ENCODE measurements around the gene TAP2.
"Not testable (repeated sequence)": the region's sequence is repeated elsewhere in the genome, so short reads cannot be mapped to it uniquely, and the experiment has no call there.

Gene TAP2

GRCh38 chr6:32832535-32832934 lies 6.0 kb downstream of the TAP2 start:
- DNase-seq = no peak

- DNase-seq = no peak
Measured at GRCh38 chr6:32830936-32831335, 7.6 kb downstream of the TAP2 start.

GRCh38 chr6:32830017-32830416 lies 8.5 kb downstream of the TAP2 start:
- no peak for DNase-seq

- no peak for DNase-seq
Measured at GRCh38 chr6:32829495-32829894, 9.0 kb downstream of the TAP2 start.

GRCh38 chr6:32827025-32827424 lies 11.5 kb downstream of the TAP2 start:
- DNase-seq = no peak

GRCh38 chr6:32825966-32826365 lies 12.6 kb downstream of the TAP2 start:
- DNase-seq = no peak

GRCh38 chr6:32819729-32820128 lies 18.8 kb downstream of the TAP2 start:
- no peak for DNase-seq

GRCh38 chr6:32818867-32819266 lies 19.7 kb downstream of the TAP2 start:
- DNase-seq = no peak

- DNase-seq = no peak
Measured at GRCh38 chr6:32816746-32817204, 21.8 kb downstream of the TAP2 start, which contains the start of gene HLA-DOB. Gene HLA-DOB, minus strand, starts transcription at chr6:32817002. Its CDS starts 51 bp downstream, at chr6:32816951.

GRCh38 chr6:32815996-32816395 lies 22.5 kb downstream of the TAP2 start:
- no peak for DNase-seq

- no peak for DNase-seq
Measured at GRCh38 chr6:32815115-32815514, 23.4 kb downstream of the TAP2 start.

- DNase-seq = no peak
Measured at GRCh38 chr6:32814145-32814544, 24.4 kb downstream of the TAP2 start.

GRCh38 chr6:32809171-32809570 lies 29.4 kb downstream of the TAP2 start:
- DNase-seq = no peak

GRCh38 chr6:32807020-32807580 lies 31.4 kb downstream of the TAP2 start:
- no peak for DNase-seq

GRCh38 chr6:32805404-32805803 lies 33.1 kb downstream of the TAP2 start:
- DNase-seq = not testable (repeated sequence)

- no peak for DNase-seq
Measured at GRCh38 chr6:32803416-32803815, 35.1 kb downstream of the TAP2 start.

- DNase-seq = no peak
Measured at GRCh38 chr6:32799740-32800139, 38.8 kb downstream of the TAP2 start.

- no peak for DNase-seq
Measured at GRCh38 chr6:32799168-32799567, 39.4 kb downstream of the TAP2 start.

- peak; percentile 57 to 82 for DNase-seq
Measured at GRCh38 chr6:32796848-32797776, 41.4 kb downstream of the TAP2 start.

- DNase-seq = no peak
Measured at GRCh38 chr6:32794510-32794909, 44.0 kb downstream of the TAP2 start.

GRCh38 chr6:32792901-32793435 lies 45.6 kb downstream of the TAP2 start:
- DNase-seq = no peak

- no peak for DNase-seq
Measured at GRCh38 chr6:32790306-32790705, 48.2 kb downstream of the TAP2 start.
